HUES64 (cell line): ENCODE results near the gene MYZAP.

Experiments
- H3K27ac ChIP-seq: 2 replicates; pipeline ENCODE4 v1.7.0; 2013; ENCODE audit warnings: low read depth, low read length, inconsistent platforms
- H3K27me3 ChIP-seq: 2 replicates; pipeline ENCODE4 v1.6.1; 2013; ENCODE audit warnings: mild to moderate bottlenecking, low read length; ENCODE audit not compliant: insufficient read depth
- H3K36me3 ChIP-seq: 2 replicates; pipeline ENCODE4 v1.6.1; 2013; ENCODE audit warnings: mild to moderate bottlenecking, low read length; ENCODE audit not compliant: insufficient read depth
- H3K4me1 ChIP-seq: 2 replicates; pipeline ENCODE4 v1.6.1; 2013; ENCODE audit warnings: mild to moderate bottlenecking, low read length, moderate library complexity; ENCODE audit not compliant: insufficient read depth
- H3K4me3 ChIP-seq: 2 replicates; pipeline ENCODE4 v1.5.1; 2013; ENCODE audit warnings: mild to moderate bottlenecking, low read length, moderate library complexity
- H3K9ac ChIP-seq: 2 replicates; pipeline ENCODE4 v1.6.1; 2013; ENCODE audit warnings: mild to moderate bottlenecking, low read depth, low read length
- H3K9me3 ChIP-seq: 2 replicates; pipeline ENCODE4 v1.6.1; 2013; ENCODE audit warnings: low read depth, low read length; ENCODE audit not compliant: insufficient read depth
- WGBS: fragments of 150-250, 120-280 bp; methylation state at CpG from one replicate; pipeline ENCODE4 v1.1.7; 2013; ENCODE audit warnings: missing lambda C conversion rate; 5-methylcytosine and 5-hydroxymethylcytosine counted together

Gene MYZAP

DNA sequence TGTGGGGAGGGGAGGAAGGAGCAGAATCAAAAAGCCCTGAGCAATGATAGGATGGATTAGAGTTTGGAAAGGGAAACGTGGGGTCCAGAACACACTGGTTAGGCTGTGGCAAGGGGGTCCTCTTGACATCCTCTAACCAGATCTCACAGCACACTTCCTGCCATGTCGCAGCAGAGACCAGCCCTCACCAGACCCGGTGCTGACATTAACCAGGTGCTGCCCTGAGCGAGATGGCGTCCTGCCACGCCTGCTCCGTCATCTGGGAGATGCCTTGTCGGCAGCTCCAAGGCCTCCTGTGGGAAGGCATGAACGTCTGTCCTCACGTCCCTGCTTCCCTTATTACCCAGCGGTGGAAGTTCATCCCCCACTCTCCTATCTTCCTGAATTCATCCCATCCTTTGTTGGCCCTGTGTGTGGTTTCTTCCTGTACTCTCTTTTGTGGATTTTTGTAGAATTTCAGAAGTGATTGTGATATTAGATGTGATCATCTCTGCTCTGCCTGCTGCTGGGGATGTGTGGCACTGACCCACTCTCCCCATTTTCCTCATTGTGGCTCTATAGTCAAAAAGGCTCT lies 29.4 kb upstream of the MYZAP start:
- no peak overlapping the region for H3K9ac ChIP-seq
- no peaks in the 10 kb centered on the region for H3K27me3 ChIP-seq
- 0 out of 2 replicates have a peak, but pooled peaks cover 3% of the 10 kb centered on the region for H3K4me1 ChIP-seq
- no peak overlapping the region for H3K4me3 ChIP-seq
- no peaks in the 10 kb centered on the region for H3K36me3 ChIP-seq
- no peaks in the 10 kb centered on the region for H3K9me3 ChIP-seq
- H3K27ac ChIP-seq, result no peak overlapping the region
- WGBS, result 88% methylated on average over 11 of the region's 11 CpGs

DNA sequence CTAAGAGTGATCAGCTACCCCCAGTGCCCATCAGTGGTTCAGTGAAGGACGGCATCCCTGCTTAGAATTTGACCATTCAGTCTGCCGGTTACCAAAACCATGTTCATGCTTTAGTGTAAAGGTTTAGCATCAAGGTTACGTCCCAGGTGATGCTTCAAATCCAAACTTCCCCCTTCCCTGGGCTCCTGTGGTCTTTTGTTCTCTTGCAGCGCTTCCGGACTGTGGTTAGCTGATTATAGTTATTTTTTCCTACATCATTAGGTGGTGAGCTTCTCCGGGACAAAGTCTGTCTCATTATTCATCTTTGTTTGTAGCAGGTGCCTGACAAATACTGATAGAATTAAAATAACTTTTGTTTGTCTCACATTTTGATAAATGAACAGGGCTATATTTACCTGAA lies 28.3 kb upstream of the MYZAP start:
- WGBS, result 91% methylated on average over 3 of the region's 6 CpGs
- Histone ChIP-seq H3K27me3 (no peaks in the 10 kb centered on the region), H3K4me1 (0 out of 2 replicates have a peak, but pooled peaks cover 3% of the 10 kb centered on the region), H3K36me3 (no peaks in the 10 kb centered on the region), H3K27ac (no peak overlapping the region), H3K9me3 (no peaks in the 10 kb centered on the region), H3K9ac (no peak overlapping the region), H3K4me3 (no peak overlapping the region)

DNA sequence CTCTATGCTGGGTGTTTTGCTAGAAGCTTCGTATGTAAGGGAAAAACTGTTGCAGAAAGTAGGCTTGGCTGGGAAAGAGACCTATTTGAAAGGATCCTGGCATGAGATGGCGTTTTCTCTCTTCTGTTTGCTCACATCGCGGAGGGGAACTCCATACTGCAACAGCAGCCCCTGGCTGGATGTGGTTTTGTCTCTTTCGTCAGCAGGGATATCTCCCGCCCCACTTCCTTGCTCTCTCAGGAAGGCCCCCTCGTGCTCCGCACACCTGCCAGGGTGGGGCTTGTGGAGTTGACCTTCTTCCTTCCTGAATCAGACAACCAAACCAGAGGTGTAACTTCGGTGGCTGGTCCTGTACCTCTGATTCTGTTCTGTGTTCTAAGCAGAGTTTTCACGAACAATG lies 26.4 kb upstream of the MYZAP start:
- H3K4me1 ChIP-seq, result 0 out of 2 replicates have a peak, but pooled peaks cover 3% of the 10 kb centered on the region
- no peaks in the 10 kb centered on the region for H3K36me3 ChIP-seq
- 74% methylated on average over 10 of the region's 10 CpGs for WGBS
- H3K4me3 ChIP-seq, result no peak overlapping the region
- no peak overlapping the region for H3K27ac ChIP-seq
- H3K9ac ChIP-seq, result no peak overlapping the region
- H3K9me3 ChIP-seq, result no peaks in the 10 kb centered on the region
- no peaks in the 10 kb centered on the region for H3K27me3 ChIP-seq

DNA sequence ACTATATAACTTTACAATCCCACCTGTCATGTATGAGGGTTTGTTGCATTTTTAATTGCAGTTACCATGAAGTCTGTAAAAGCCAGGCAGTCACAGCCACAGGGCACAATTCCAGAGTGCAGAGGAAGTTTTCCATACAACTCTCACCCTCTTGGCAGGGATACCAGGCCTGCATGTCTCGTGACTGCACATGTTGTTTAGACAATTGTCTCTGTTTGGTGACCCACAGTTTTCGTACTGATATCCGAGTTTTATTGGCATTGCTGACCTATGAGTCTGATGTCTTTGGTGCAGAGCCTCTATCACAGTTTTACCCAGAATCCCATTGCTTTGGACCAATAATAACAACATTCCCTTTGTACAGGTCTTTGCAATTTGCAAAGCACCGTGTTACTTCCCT lies 24.9 kb upstream of the MYZAP start:
- Histone ChIP-seq H3K9ac (no peak overlapping the region), H3K9me3 (no peaks in the 10 kb centered on the region), H3K27ac (no peak overlapping the region), H3K27me3 (no peaks in the 10 kb centered on the region), H3K4me3 (no peak overlapping the region), H3K36me3 (no peaks in the 10 kb centered on the region), H3K4me1 (0 out of 2 replicates have a peak, but pooled peaks cover 3% of the 10 kb centered on the region)
- WGBS, result 94% methylated on average over 4 of the region's 4 CpGs

- no peak overlapping the region for H3K27ac ChIP-seq
These were observed 23.8 kb upstream of the MYZAP start for GRCh38 chr15:57567891-57568290.

DNA sequence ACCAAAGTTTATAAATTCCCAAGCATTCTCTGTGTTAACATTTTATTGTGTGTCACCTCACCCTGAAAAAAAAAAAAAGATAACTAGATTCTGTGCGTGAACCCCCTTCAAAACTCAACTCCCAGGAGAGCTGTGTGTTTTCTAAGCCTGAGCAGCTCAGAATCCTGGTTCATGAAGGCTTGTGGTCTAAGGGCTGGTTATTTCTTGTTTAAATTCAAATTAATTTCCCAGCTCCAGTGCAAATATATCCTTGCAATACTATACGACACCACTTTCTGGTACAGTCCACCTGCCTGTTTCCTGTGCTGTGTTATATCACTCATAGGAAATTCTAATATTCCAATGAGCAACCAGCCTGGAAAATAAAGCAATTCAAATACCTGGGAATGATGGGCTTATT lies 23.4 kb upstream of the MYZAP start:
- whole genome bisulfite sequencing, result 86% methylated on average over 1 of the region's 2 CpGs
- Histone ChIP-seq H3K27me3 (no peaks in the 10 kb centered on the region), H3K4me1 (0 out of 2 replicates have a peak, but pooled peaks cover 3% of the 10 kb centered on the region)

More at GRCh38 chr15:57567891-57568290, 23.8 kb upstream of the MYZAP start:
- H3K4me1 ChIP-seq, result 0 out of 2 replicates have a peak, but pooled peaks cover 3% of the 10 kb centered on the region
- no peak overlapping the region for H3K9ac ChIP-seq
- H3K36me3 ChIP-seq, result no peaks in the 10 kb centered on the region
- H3K4me3 ChIP-seq, result no peak overlapping the region
- no peaks in the 10 kb centered on the region for H3K9me3 ChIP-seq
- H3K27me3 ChIP-seq, result no peaks in the 10 kb centered on the region
- WGBS, result 90% methylated on average over 3 of the region's 3 CpGs

DNA sequence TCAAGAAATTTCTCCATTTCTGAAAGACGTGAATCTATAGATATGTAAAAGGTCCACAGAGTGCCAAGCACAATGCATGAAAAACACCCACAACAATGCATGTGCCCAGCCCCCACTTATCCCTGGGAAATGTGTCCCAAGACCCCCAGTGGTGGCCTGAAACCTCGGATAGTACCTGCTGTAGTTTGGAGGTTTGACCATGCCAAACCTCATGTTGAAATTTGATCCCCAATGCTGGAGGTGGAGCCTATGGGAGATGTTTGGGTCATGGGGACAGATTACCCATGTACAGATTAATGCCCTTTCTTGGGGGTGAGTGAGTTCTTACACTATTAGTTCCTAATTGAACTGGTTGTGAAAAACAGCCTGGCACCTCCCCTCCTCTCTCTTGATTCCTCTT lies 21.4 kb upstream of the MYZAP start:
- WGBS, result 63% methylated on average over 1 of the region's 2 CpGs
- Histone ChIP-seq H3K9me3 (no peaks in the 10 kb centered on the region), H3K4me1 (0 out of 2 replicates have a peak, but pooled peaks cover 2% of the 10 kb centered on the region), H3K9ac (no peak overlapping the region), H3K27me3 (no peaks in the 10 kb centered on the region), H3K4me3 (no peak overlapping the region), H3K36me3 (no peaks in the 10 kb centered on the region), H3K27ac (no peak overlapping the region)

More for the DNA sequence above, 23.4 kb upstream of the MYZAP start:
- H3K9ac ChIP-seq, result no peak overlapping the region
- H3K27ac ChIP-seq, result no peak overlapping the region
- H3K36me3 ChIP-seq, result no peaks in the 10 kb centered on the region
- no peak overlapping the region for H3K4me3 ChIP-seq
- H3K9me3 ChIP-seq, result no peaks in the 10 kb centered on the region

- no peak overlapping the region for H3K4me3 ChIP-seq
- H3K27me3 ChIP-seq, result no peaks in the 10 kb centered on the region
- H3K9ac ChIP-seq, result no peak overlapping the region
- H3K36me3 ChIP-seq, result no peaks in the 10 kb centered on the region
- no peaks in the 10 kb centered on the region for H3K4me1 ChIP-seq
- no peak overlapping the region for H3K27ac ChIP-seq
- no peaks in the 10 kb centered on the region for H3K9me3 ChIP-seq
- 93% methylated on average over 3 of the region's 3 CpGs for WGBS
These were observed 20.7 kb upstream of the MYZAP start for GRCh38 chr15:57570994-57571393.

DNA sequence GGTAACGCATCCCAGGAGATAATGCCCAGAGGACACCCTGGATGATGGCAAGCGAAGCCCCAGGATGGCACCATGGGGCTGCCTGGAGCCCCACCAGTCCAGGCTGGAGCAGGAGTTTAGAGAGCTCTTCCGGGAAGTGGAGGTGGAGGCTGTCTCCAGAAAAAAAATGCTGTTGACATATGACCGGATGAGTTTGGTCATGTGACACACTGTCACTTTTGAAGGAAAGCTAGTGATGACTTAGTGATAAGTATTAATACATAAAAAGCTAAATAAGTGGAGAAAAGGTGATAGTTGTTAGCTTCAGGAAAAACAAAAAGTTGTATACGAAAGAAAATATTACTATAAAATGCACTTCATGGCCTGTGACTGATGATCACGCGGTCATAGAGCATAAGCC lies 20.0 kb upstream of the MYZAP start:
- no peak overlapping the region for H3K27ac ChIP-seq
- no peaks in the 10 kb centered on the region for H3K36me3 ChIP-seq
- H3K4me1 ChIP-seq, result no peaks in the 10 kb centered on the region
- H3K9ac ChIP-seq, result no peak overlapping the region
- H3K27me3 ChIP-seq, result no peaks in the 10 kb centered on the region
- WGBS, result 96% methylated on average over 7 of the region's 7 CpGs
- H3K9me3 ChIP-seq, result no peaks in the 10 kb centered on the region
- H3K4me3 ChIP-seq, result no peak overlapping the region

DNA sequence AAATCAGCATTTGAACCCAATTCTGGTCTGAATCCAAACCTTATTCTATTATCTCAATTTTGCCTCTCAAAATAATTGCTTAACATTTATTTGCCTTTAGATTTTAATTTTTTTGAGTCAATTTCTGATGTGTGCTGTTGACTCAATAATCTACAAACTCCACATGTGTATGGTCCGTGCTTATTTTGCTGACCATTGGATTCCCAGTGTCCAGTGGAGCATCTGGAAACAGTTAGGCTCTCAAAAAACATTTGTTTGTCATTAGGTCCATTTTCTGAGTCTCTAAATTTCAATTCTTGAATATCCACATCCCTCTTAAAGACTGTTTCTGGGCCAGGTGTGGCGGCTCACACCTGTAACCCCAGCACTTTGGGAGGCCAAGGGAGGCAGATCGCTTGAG lies 19.2 kb upstream of the MYZAP start:
- Histone ChIP-seq H3K36me3 (no peaks in the 10 kb centered on the region), H3K27ac (no peak overlapping the region), H3K9me3 (no peaks in the 10 kb centered on the region), H3K4me3 (no peak overlapping the region), H3K9ac (no peak overlapping the region), H3K27me3 (no peaks in the 10 kb centered on the region), H3K4me1 (no peaks in the 10 kb centered on the region)
- WGBS, result 97% methylated on average over 3 of the region's 3 CpGs

DNA sequence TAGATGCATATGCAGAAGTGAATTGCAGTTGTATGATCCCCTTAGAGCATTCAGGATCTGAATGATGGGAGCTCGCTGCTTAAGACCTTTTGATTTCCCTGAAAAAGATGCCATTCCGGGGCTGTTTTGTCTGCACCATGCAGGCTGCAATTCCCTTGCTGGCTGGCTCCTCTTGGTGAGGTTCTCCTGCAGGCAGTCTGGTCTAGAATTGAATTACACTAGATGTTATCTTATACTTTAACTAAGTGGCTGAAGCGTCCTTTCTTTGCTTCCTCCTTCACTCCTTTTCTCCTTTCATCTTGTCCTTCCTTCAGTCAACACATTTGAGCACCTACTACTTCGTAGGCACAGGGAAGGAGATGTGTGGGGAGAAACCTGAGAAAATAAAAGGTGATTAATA lies 18.6 kb upstream of the MYZAP start:
- Histone ChIP-seq H3K4me3 (no peak overlapping the region), H3K27ac (no peak overlapping the region), H3K9me3 (no peaks in the 10 kb centered on the region), H3K4me1 (no peaks in the 10 kb centered on the region), H3K27me3 (no peaks in the 10 kb centered on the region), H3K9ac (no peak overlapping the region), H3K36me3 (no peaks in the 10 kb centered on the region)
- 95% methylated on average over 3 of the region's 4 CpGs for WGBS

- H3K4me1 ChIP-seq, result no peaks in the 10 kb centered on the region
- H3K9me3 ChIP-seq, result no peaks in the 10 kb centered on the region
- WGBS, result 89% methylated on average over 5 of the region's 5 CpGs
These were observed 16.3 kb upstream of the MYZAP start for GRCh38 chr15:57575363-57575762.

More at GRCh38 chr15:57575363-57575762, 16.3 kb upstream of the MYZAP start:
- H3K27ac ChIP-seq, result no peak overlapping the region
- H3K4me3 ChIP-seq, result no peak overlapping the region
- H3K27me3 ChIP-seq, result no peaks in the 10 kb centered on the region
- no peaks in the 10 kb centered on the region for H3K36me3 ChIP-seq
- H3K9ac ChIP-seq, result no peak overlapping the region
